ENCODE results near the gene CYB561D2. TPM values are rescaled to one million over a fixed set of nuclear protein-coding genes. Genes with fewer than 3 reads are reported as not detected.

The CYB561D2 gene
- total and polyA plus RNA-seq, 2 of the 13 experiments (the other 11 are each of a cell fraction or from before 2014, with no cell fraction given) = 11.1 to 17.2 TPM

- TF ChIP-seq ZNF550 (CRISPR knock-in tag; IDR thresholded peaks at IDR 0.05; ENCODE audit: borderline replicate concordance) (peak; percentile 84), ZNF652 (CRISPR knock-in tag; IDR thresholded peaks at IDR 0.05; ENCODE audit: borderline replicate concordance, low read depth) (0 out of 2 replicates have a peak, but pooled peaks have one; percentile 7), IKZF4 (CRISPR knock-in tag; IDR thresholded peaks at IDR 0.05; ENCODE audit: borderline replicate concordance, low read depth, not compliant biosample characterization) (peak; percentile 96), FOXO1 (CRISPR knock-in tag; IDR thresholded peaks at IDR 0.05) (peak; percentile 63; the same call in 1 of the 2 replicates), DMAP1 (CRISPR knock-in tag; IDR thresholded peaks at IDR 0.05) (peak; percentile 87), SNAI1 (CRISPR knock-in tag; IDR thresholded peaks at IDR 0.05; ENCODE audit: borderline replicate concordance) (peak; percentile 88; the same call in 1 of the 2 replicates), ZNF24 (IDR thresholded peaks at IDR 0.05) (no peak), HOMEZ (CRISPR knock-in tag; IDR thresholded peaks at IDR 0.05; ENCODE audit: low read depth) (no peak), ZNF33B (CRISPR knock-in tag; IDR thresholded peaks at IDR 0.05) (peak; percentile 92; the same call in 1 of the 2 replicates), ZKSCAN8 (CRISPR knock-in tag; IDR thresholded peaks at IDR 0.05; ENCODE audit: borderline replicate concordance) (peak; percentile 34; the same call in 1 of the 2 replicates), HDAC6 (IDR thresholded peaks at IDR 0.05; ENCODE audit: low read depth, low read length) (no peak), GLI4 (CRISPR knock-in tag; IDR thresholded peaks at IDR 0.05; ENCODE audit: borderline replicate concordance) (peak; percentile 21; the same call in 1 of the 2 replicates), NCOA5 (CRISPR knock-in tag; IDR thresholded peaks at IDR 0.05) (no peak), ARNT2 (CRISPR knock-in tag; IDR thresholded peaks at IDR 0.05; ENCODE audit: low read depth) (peak; percentile 95), ZNF331 (CRISPR knock-in tag; IDR thresholded peaks at IDR 0.05) (peak; percentile 73), NR3C1 (CRISPR knock-in tag; IDR thresholded peaks at IDR 0.05) (no peak), ZNF552 (CRISPR knock-in tag; IDR thresholded peaks at IDR 0.05; ENCODE audit: borderline replicate concordance) (peak; percentile 98), TFDP1 (CRISPR knock-in tag; IDR thresholded peaks at IDR 0.05; ENCODE audit: borderline replicate concordance) (peak; percentile 96), TFAP4 (IDR thresholded peaks at IDR 0.05; ENCODE audit: borderline replicate concordance, low read depth) (peak; percentile 83), ZFP37 (CRISPR knock-in tag; IDR thresholded peaks at IDR 0.05; ENCODE audit: borderline replicate concordance) (peak; percentile 96; the same call in 1 of the 2 replicates), HBP1 (CRISPR knock-in tag; IDR thresholded peaks at IDR 0.05; ENCODE audit: low read depth) (no peak; the same call in none of the 2 replicates), RFX3 (CRISPR knock-in tag; IDR thresholded peaks at IDR 0.05) (no peak), DRAP1 (CRISPR knock-in tag; IDR thresholded peaks at IDR 0.05) (peak; percentile 82), PAX8 (CRISPR knock-in tag; IDR thresholded peaks at IDR 0.05; ENCODE audit: borderline replicate concordance) (no peak; the same call in 1 of the 2 replicates)
Measured at GRCh38 chr3:50350527-50351322, at the start of gene CYB561D2, which contains the start of gene NPRL2 (continued).
